ENCODE measurements around the gene GABRA5. TPM values are rescaled to one million over a fixed set of nuclear protein-coding genes. Genes with fewer than 3 reads are reported as not detected.
A peak's percentile ranks its signal among the peaks of the same experiment; 100 is the strongest.

Gene GABRA5
- total and polyA plus RNA-seq, 7 donors = 1.1 TPM; not detected in 6

DNA sequence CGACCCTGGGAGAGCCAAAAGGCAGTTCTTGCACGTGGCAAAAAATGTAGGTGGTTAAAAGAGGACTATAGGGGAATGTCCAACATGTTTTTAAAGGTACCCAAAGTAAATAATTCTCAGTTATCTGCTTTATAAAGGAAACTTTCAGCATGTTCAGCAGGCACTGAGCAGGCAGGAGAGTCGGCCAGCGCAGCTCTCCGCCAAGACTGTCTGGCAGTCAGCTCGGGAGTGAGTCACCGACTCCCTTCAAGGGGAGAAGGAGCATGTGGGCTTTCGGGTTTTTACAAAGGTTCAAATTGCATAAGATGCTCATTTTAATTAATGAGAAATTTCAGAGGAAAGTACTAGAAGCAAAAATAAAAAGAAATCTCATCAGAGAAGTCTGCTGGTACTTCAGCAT is 7.0 kb downstream of the GABRA5 start:
- TF ChIP-seq, protein P1, sequence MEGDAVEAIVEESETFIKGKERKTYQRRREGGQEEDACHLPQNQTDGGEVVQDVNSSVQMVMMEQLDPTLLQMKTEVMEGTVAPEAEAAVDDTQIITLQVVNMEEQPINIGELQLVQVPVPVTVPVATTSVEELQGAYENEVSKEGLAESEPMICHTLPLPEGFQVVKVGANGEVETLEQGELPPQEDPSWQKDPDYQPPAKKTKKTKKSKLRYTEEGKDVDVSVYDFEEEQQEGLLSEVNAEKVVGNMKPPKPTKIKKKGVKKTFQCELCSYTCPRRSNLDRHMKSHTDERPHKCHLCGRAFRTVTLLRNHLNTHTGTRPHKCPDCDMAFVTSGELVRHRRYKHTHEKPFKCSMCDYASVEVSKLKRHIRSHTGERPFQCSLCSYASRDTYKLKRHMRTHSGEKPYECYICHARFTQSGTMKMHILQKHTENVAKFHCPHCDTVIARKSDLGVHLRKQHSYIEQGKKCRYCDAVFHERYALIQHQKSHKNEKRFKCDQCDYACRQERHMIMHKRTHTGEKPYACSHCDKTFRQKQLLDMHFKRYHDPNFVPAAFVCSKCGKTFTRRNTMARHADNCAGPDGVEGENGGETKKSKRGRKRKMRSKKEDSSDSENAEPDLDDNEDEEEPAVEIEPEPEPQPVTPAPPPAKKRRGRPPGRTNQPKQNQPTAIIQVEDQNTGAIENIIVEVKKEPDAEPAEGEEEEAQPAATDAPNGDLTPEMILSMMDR (IDR thresholded peaks at IDR 0.05) = no peak
- TF ChIP-seq EP300 (IDR thresholded peaks at IDR 0.05) (no peak), POLR2A (IDR thresholded peaks at IDR 0.05) (no peak)
- intact Hi-C loops (cut with DNase I) = no loop called here

DNA sequence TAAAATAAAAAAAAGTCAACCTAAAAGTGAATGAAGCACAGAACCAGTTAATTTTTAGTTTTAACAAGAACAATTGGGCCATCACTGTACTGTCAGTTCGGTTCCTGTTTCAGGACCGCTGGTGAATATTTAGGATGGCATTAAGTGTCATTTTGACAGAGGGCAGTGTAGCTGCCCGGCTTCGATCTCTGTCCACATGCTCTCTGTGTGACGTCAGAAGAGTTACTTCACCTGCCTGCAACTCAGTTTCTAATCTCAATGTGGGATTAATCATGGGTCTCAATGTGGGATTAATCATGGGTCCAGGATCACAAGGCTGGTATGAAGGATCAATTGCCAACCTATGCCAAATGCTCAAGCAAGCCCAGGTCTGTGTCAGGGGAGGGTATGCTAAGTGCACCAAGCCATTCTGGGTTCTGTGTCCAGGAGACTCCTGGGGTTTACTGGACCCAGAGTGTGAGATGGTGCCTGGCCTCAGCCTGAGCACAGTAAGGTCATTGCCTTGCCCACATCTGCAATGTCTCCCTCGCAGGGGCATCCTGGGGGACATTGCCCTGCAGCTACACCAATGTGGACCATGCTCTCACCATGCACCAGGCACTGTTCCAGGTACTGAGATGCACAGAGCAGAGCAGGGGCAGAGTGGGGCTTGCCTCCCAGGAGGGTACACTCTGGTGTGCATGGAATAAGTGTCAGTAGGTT is 8.1 kb downstream of the GABRA5 start:
- Histone ChIP-seq H3K36me3 (no peaks in the 10 kb centered on the region), H3K9me3 (no peaks in the 10 kb centered on the region), H3K4me1 (peaks cover 0 to 13% (median 6%) of the 10 kb centered on the region in 4 donors), H3K27me3 (peaks cover 0 to 2% (median 0%) of the 10 kb centered on the region in 3 donors), H3K4me3 (no peak overlapping the region), H3K27ac (no peak overlapping the region)
- intact Hi-C loops (cut with DNase I) = no loop called here
- TF ChIP-seq, protein P1 (IDR thresholded peaks at IDR 0.05) = no peak
- TF ChIP-seq EP300 (IDR thresholded peaks at IDR 0.05) (no peak), POLR2A (IDR thresholded peaks at IDR 0.05) (no peak), POLR2AphosphoS5 (IDR thresholded peaks at IDR 0.05) (no peak)
- 84 to 85% methylated on average over 6 of the region's 6 CpGs for WGBS, 2 donors
- DNase-seq = no peak

More for the DNA sequence above, 7.0 kb downstream of the GABRA5 start:
- H3K27me3 ChIP-seq = peaks cover 0 to 12% (median 0%) of the 10 kb centered on the region in 3 donors
- peak overlapping the region in 2 of 4 donors; percentile 45 to 56 for H3K27ac ChIP-seq
- H3K9me3 ChIP-seq = no peaks in the 10 kb centered on the region
- 64 to 66% methylated on average over 8 of the region's 8 CpGs for WGBS, 2 donors
- DNase-seq = no peak
- peaks cover 0 to 13% (median 6%) of the 10 kb centered on the region in 4 donors for H3K4me1 ChIP-seq
- H3K4me3 ChIP-seq = peak overlapping the region in 1 of 4 donors; percentile 0
- no peaks in the 10 kb centered on the region for H3K36me3 ChIP-seq

DNA sequence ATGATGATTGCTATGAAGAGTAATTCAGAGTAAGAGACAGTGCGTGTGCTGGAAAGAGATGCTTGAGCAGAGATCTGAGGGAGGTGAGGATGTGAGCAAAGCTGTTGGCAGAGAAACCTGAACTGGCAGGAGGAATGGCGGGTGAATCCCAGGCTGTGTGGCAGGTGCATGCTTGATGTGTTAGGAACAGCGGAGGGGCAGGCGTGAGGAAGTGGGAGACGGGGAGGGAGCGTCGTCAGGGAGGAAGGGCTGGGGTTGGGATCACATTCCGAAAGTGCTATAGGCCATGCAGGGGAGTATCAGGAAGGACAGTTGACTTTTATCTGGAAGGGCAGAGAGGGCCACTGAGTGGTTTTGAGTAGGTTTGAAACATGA is 8.6 kb downstream of the GABRA5 start:
- no peak overlapping the region for H3K27ac ChIP-seq
- TF ChIP-seq POLR2AphosphoS5 (IDR thresholded peaks at IDR 0.05) = no peak
- TF ChIP-seq, protein P1 (IDR thresholded peaks at IDR 0.05) = no peak
- TF ChIP-seq POLR2A (IDR thresholded peaks at IDR 0.05) = no peak
- TF ChIP-seq EP300 (IDR thresholded peaks at IDR 0.05) = no peak
- intact Hi-C loops (cut with DNase I) = no loop called here
- H3K36me3 ChIP-seq = no peaks in the 10 kb centered on the region
- no peaks in the 10 kb centered on the region for H3K9me3 ChIP-seq
- H3K27me3 ChIP-seq = peaks cover 0 to under 1% (median 0%) of the 10 kb centered on the region in 3 donors
- no peak for DNase-seq
- WGBS, 2 donors = 70 to 77% methylated on average over 8 of the region's 8 CpGs
- peaks cover 0 to 13% (median 6%) of the 10 kb centered on the region in 4 donors for H3K4me1 ChIP-seq
- H3K4me3 ChIP-seq = no peak overlapping the region

DNA sequence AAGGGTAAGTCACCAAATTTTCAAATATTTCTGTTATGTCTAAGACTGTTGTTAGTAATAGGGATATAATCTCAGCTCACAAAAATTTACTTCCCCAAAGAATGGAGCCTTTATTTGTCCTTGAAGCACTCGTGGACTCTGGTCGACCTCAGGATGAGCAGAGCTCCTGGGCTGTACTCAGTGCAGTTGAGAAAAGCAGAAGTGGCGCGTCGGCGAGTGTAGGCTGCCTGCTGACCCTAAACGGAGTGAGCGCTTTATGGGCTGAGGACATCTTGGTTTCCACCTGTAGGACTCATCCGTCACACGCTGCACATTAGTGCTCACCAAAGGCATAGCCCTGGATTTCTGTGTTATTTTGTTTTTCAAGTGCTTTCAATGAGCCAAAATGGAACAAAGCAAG is 11.0 kb downstream of the GABRA5 start:
- Histone ChIP-seq H3K4me1 (peaks cover 0 to 13% (median 6%) of the 10 kb centered on the region in 4 donors), H3K36me3 (no peaks in the 10 kb centered on the region), H3K27me3 (peaks cover 0 to 4% (median 0%) of the 10 kb centered on the region in 3 donors), H3K27ac (no peak overlapping the region), H3K9me3 (no peaks in the 10 kb centered on the region), H3K4me3 (no peak overlapping the region)
- TF ChIP-seq POLR2AphosphoS5 (IDR thresholded peaks at IDR 0.05) (no peak), EP300 (IDR thresholded peaks at IDR 0.05) (no peak), POLR2A (IDR thresholded peaks at IDR 0.05) (no peak)
- TF ChIP-seq, protein P1 (IDR thresholded peaks at IDR 0.05) = no peak
- intact Hi-C loops (cut with DNase I) = no loop called here
- no peak for DNase-seq
- 69 to 81% methylated on average over 10 of the region's 10 CpGs for WGBS, 2 donors
